IPS DF 4.7 (cell line): ENCODE results near the gene PA2G4.
"Not testable (repeated sequence)": the region's sequence is repeated elsewhere in the genome, so short reads cannot be mapped to it uniquely, and the experiment has no call there.

Source experiments
- DNase-seq: peaks from one replicate; pipeline ENCODE4 v3.0.0-alpha.2; 2013; ENCODE audit warnings: low spot score; ENCODE audit errors: extremely low read depth

Gene PA2G4

GRCh38 chr12:56099787-56100186 is 4.6 kb upstream of the PA2G4 start:
- DNase-seq, result no peak

- no peak for DNase-seq
Observed at GRCh38 chr12:56101045-56101444, 3.3 kb upstream of the PA2G4 start.

GRCh38 chr12:56102683-56103065 is 1.7 kb upstream of the PA2G4 start:
- DNase-seq, result no peak

GRCh38 chr12:56103066-56103711 is 1.2 kb upstream of the PA2G4 start:
- DNase-seq, result no peak

GRCh38 chr12:56103823-56104108 is 593 bp upstream of the PA2G4 start:
- no peak for DNase-seq

- no peak for DNase-seq
Observed at GRCh38 chr12:56104815-56105608, 653 bp downstream of the PA2G4 start.

GRCh38 chr12:56105609-56105902 is 1.2 kb downstream of the PA2G4 start:
- DNase-seq, result no peak

- DNase-seq, result no peak
Observed at GRCh38 chr12:56107242-56107641, 2.9 kb downstream of the PA2G4 start.

GRCh38 chr12:56110571-56110970 is 6.2 kb downstream of the PA2G4 start:
- no peak for DNase-seq

- DNase-seq, result no peak
Observed at GRCh38 chr12:56114084-56114483, 9.7 kb downstream of the PA2G4 start.

GRCh38 chr12:56115329-56115728 is 11.0 kb downstream of the PA2G4 start:
- no peak for DNase-seq

GRCh38 chr12:56116267-56117081 is 12.1 kb downstream of the PA2G4 start, which contains the start of gene RPL41:
Gene RPL41, plus strand, starts transcription at chr12:56116633.
- peak; percentile 87 for DNase-seq

- not testable (repeated sequence) for DNase-seq
Observed at GRCh38 chr12:56117082-56117706, 12.8 kb downstream of the PA2G4 start.

- DNase-seq, result peak; percentile 99
Observed at GRCh38 chr12:56117778-56118687, 13.7 kb downstream of the PA2G4 start, which contains the start of gene ZC3H10. Gene ZC3H10, plus strand, starts transcription at chr12:56118266. Its CDS starts 2,297 bp downstream, at chr12:56120563.

- DNase-seq, result no peak
Observed at GRCh38 chr12:56118688-56119357, 14.5 kb downstream of the PA2G4 start.

GRCh38 chr12:56119361-56119796 is 15.0 kb downstream of the PA2G4 start:
- DNase-seq, result peak; percentile 79

- no peak for DNase-seq
Observed at GRCh38 chr12:56120158-56120846, 15.9 kb downstream of the PA2G4 start.

- no peak for DNase-seq
Observed at GRCh38 chr12:56121204-56121870, 17.0 kb downstream of the PA2G4 start.

GRCh38 chr12:56122637-56123036 is 18.3 kb downstream of the PA2G4 start:
- no peak for DNase-seq
